HEK293T (cell line): ENCODE measurements around the gene TEX10.

ENCODE experiments used
- ARNT ChIP-seq: fragments of 450-650 bp; IDR thresholded peaks from 2 replicates; pipeline ENCODE4 v1.6.1; 2017; ENCODE audit warnings: mild to moderate bottlenecking
- BHLHE40 ChIP-seq: fragments of 450-650 bp; IDR thresholded peaks from 2 replicates; pipeline ENCODE4 v1.6.1; 2016; ENCODE audit warnings: mild to moderate bottlenecking, moderate library complexity, borderline replicate concordance
- CTBP1 ChIP-seq: fragments of 450-650 bp; IDR thresholded peaks from 2 replicates; pipeline ENCODE4 v1.6.1; 2016; ENCODE audit warnings: borderline replicate concordance
- FOXK2 ChIP-seq: fragments of 450-650 bp; IDR thresholded peaks from 2 replicates; pipeline ENCODE4 v1.6.1; 2016; ENCODE audit warnings: mild to moderate bottlenecking
- FOXM1 ChIP-seq: fragments of 450-650 bp; IDR thresholded peaks from 2 replicates; pipeline ENCODE4 v1.6.1; 2017; ENCODE audit warnings: mild to moderate bottlenecking, borderline replicate concordance
- HDGF ChIP-seq: fragments of 450-650 bp; IDR thresholded peaks from 2 replicates; pipeline ENCODE4 v1.6.1; 2017; ENCODE audit warnings: antibody characterized with exemption, borderline replicate concordance
- L3MBTL2 ChIP-seq: fragments of 450-650 bp; conservative IDR thresholded peaks from 2 replicates; pipeline ENCODE4 v1.6.1; 2016; ENCODE audit warnings: mild to moderate bottlenecking
- NFRKB ChIP-seq: fragments of 450-650 bp; IDR thresholded peaks from 2 replicates; pipeline ENCODE4 v1.6.1; 2016; ENCODE audit warnings: mild to moderate bottlenecking, moderate library complexity
- SP1 ChIP-seq: fragments of 450-650 bp; IDR thresholded peaks from 2 replicates; pipeline ENCODE4 v1.6.1; 2017
- ZNF384 ChIP-seq: fragments of 450-650 bp; IDR thresholded peaks from 2 replicates; pipeline ENCODE4 v1.6.1; 2016

GRCh38 chr9:100341889-100342288, 10.9 kb downstream of the TEX10 start:
- no peak for TF ChIP-seq ZNF384
- TF ChIP-seq FOXK2 = no peak
- TF ChIP-seq ARNT = no peak
- TF ChIP-seq SP1 = no peak
- no peak for TF ChIP-seq BHLHE40
- no peak for TF ChIP-seq L3MBTL2
- TF ChIP-seq FOXM1 = no peak
- no peak for TF ChIP-seq NFRKB
- no peak for TF ChIP-seq CTBP1
- no peak for TF ChIP-seq HDGF
